CD14-positive monocyte (primary cell): ENCODE results near the gene EGR2. TPM values are rescaled to one million over a fixed set of nuclear protein-coding genes. Genes with fewer than 3 reads are reported as not detected.

Source experiments
- DNase-seq, 3 donors: peaks; one replicate each; pipeline ENCODE4 v3.0.0-alpha.2; 2011 to 2022
- H2AFZ ChIP-seq: 2 replicates; pipeline ENCODE4 v1.6.0; 2012; ENCODE audit warnings: mild to moderate bottlenecking, low read depth, low read length, inconsistent platforms; ENCODE audit not compliant: insufficient read depth, poor library complexity, severe bottlenecking
- H3K27ac ChIP-seq, 2 donors: 1 replicate in 1 of 2; 2 replicates in 1 of 2; pipeline ENCODE4 v1.5.1; 2012 to 2013; ENCODE audit warnings: low read length in 2 of 2, control low read depth in 1 of 2, inconsistent platforms in 1 of 2, low read depth in 1 of 2, mild to moderate bottlenecking in 1 of 2
- H3K27me3 ChIP-seq, 2 donors: one replicate each; pipeline versions ENCODE4 v1.6.0 to v1.6.1; 2011 to 2013; ENCODE audit warnings: low read length in 2 of 2; ENCODE audit not compliant: control insufficient read depth in 2 of 2, insufficient read depth in 2 of 2
- H3K36me3 ChIP-seq, 2 donors: replicated peaks in 1 of 2; 1 replicate in 1 of 2; 2 replicates in 1 of 2; pipeline versions ENCODE4 v1.5.1 to v1.6.1; 2012 to 2013; ENCODE audit warnings: low read length in 2 of 2, control low read depth in 1 of 2, inconsistent platforms in 1 of 2, mild to moderate bottlenecking in 1 of 2; ENCODE audit not compliant: insufficient read depth in 2 of 2, control insufficient read depth in 1 of 2
- H3K4me1 ChIP-seq, 2 donors: 1 replicate in 1 of 2; 2 replicates in 1 of 2; pipeline versions ENCODE4 v1.5.1 to v1.6.1; 2012 to 2013; ENCODE audit warnings: low read length in 2 of 2, control low read depth in 1 of 2, inconsistent platforms in 1 of 2, mild to moderate bottlenecking in 1 of 2, moderate library complexity in 1 of 2; ENCODE audit not compliant: insufficient read depth in 2 of 2, control insufficient read depth in 1 of 2
- H3K4me2 ChIP-seq: replicated peaks from 2 replicates; pipeline ENCODE3; 2012; ENCODE audit warnings: low read length, moderate library complexity, mild to moderate bottlenecking; ENCODE audit not compliant: poor library complexity, severe bottlenecking; ENCODE audit errors: extremely low read depth
- H3K4me3 ChIP-seq, 3 experiments: fragments of 200-600 bp in 1 of 3; sonication (generic) in 1 of 3; replicated peaks in 1 of 3; 1 replicate in 2 of 3; 2 replicates in 1 of 3; pipeline ENCODE4 v1.5.1; 2011 to 2013; ENCODE audit warnings: low read length in 3 of 3, mild to moderate bottlenecking in 3 of 3, control low read depth in 2 of 3, low read depth in 2 of 3, inconsistent platforms in 1 of 3, moderate library complexity in 1 of 3
- H3K79me2 ChIP-seq: 2 replicates; pipeline ENCODE4 v1.6.0; 2012; ENCODE audit warnings: mild to moderate bottlenecking, control low read depth, inconsistent platforms, low read length, moderate library complexity; ENCODE audit not compliant: insufficient read depth
- H3K9ac ChIP-seq: 2 replicates; pipeline ENCODE4 v1.6.0; 2017; ENCODE audit warnings: low read length, mild to moderate bottlenecking; ENCODE audit not compliant: insufficient read depth, poor library complexity, severe bottlenecking
- H3K9me3 ChIP-seq, 2 donors: replicated peaks in 1 of 2; 1 replicate in 1 of 2; 2 replicates in 1 of 2; pipeline versions ENCODE4 v1.5.1 to v1.6.1; 2012 to 2013; ENCODE audit warnings: low read length in 2 of 2, control low read depth in 1 of 2; ENCODE audit not compliant: control insufficient read depth in 1 of 2, insufficient read depth in 1 of 2
- H4K20me1 ChIP-seq: 2 replicates; pipeline ENCODE4 v1.6.0; 2012; ENCODE audit warnings: mild to moderate bottlenecking, low read length, control low read depth, moderate library complexity; ENCODE audit not compliant: insufficient read depth
- H3K27ac Mint-ChIP-seq, 7 donors: one replicate each; pipeline ENCODE4 v1.8.0; 2020; ENCODE audit warnings: mild to moderate bottlenecking in 7 of 7, mixed read lengths in 7 of 7, moderate library complexity in 6 of 7, inconsistent platforms in 2 of 7
- H3K27me3 Mint-ChIP-seq, 3 donors: one replicate each; pipeline ENCODE4 v1.8.0; 2021 to 2022; ENCODE audit warnings: low read depth in 3 of 3, mild to moderate bottlenecking in 3 of 3, mixed read lengths in 3 of 3, moderate library complexity in 3 of 3, inconsistent platforms in 1 of 3
- H3K36me3 Mint-ChIP-seq, 2 donors: one replicate each; pipeline ENCODE4 v1.8.0; 2020; ENCODE audit warnings: mixed read lengths in 2 of 2, inconsistent platforms in 1 of 2, mild to moderate bottlenecking in 1 of 2
- H3K4me1 Mint-ChIP-seq: one replicate; pipeline ENCODE4 v1.8.0; 2020; ENCODE audit warnings: mild to moderate bottlenecking, mixed read lengths
- H3K4me3 Mint-ChIP-seq, 2 donors: one replicate each; pipeline ENCODE4 v1.8.0; 2020; ENCODE audit warnings: mild to moderate bottlenecking in 2 of 2, mixed read lengths in 2 of 2, moderate library complexity in 1 of 2
- H3K9me3 Mint-ChIP-seq, 7 donors: one replicate each; pipeline ENCODE4 v1.8.0; 2020 to 2022; ENCODE audit warnings: mixed read lengths in 7 of 7, mild to moderate bottlenecking in 6 of 7, moderate library complexity in 6 of 7, inconsistent platforms in 2 of 7
- CTCF ChIP-seq: fragments of 200-600 bp; IDR thresholded peaks from one replicate; pipeline ENCODE4 v1.8.0; 2022; ENCODE audit warnings: antibody characterized with exemption, mild to moderate bottlenecking
- WGBS: methylation state at CpG from one replicate; pipeline ENCODE4 v1.1.5; 2013; ENCODE audit warnings: missing lambda C conversion rate; ENCODE audit not compliant: insufficient coverage; 5-methylcytosine and 5-hydroxymethylcytosine counted together
- intact Hi-C, 2 donors: fragments of 100-400 bp; cut with micrococcal nuclease; formaldehyde crosslinking; loops; one replicate each; pipeline versions ENCODE4 v1.15.0 to v1.15.1; 2023
- polyA plus RNA-seq, 3 donors: library from polyadenylated mRNA; depleted of rRNA in 1 of 3; unstranded in 2 of 3; stranded (reverse) in 1 of 3; fragments of 300-500 nt in 2 of 3; fragments of >200 nt in 1 of 3; fragmentation: Illumina TruSeq in 2 of 3; gene quantifications; 1 replicate in 2 of 3; 2 replicates in 1 of 3; pipeline ENCODE4 v1.2.3, GENCODE V29; 2012 to 2021

EGR2 gene
- polyA plus RNA-seq, 3 donors: 9.9 to 54.9 (median 10.3) TPM

GRCh38 chr10:62801871-62802270 is 14.3 kb downstream of the EGR2 start:
- H3K9me3 Mint-ChIP-seq: peaks cover 0 to 5% (median 2%) of the 10 kb centered on the region in 7 donors
- H3K9me3 ChIP-seq: no peaks in the 10 kb centered on the region
- no peak for TF ChIP-seq CTCF
- intact Hi-C loops: loop anchor here (5.0 kb wide), 2 partner anchors 40 to 60 kb away; no protein-coding TSS in a partner anchor
- H3K27ac ChIP-seq: no peak overlapping the region
- no peak overlapping the region for H3K4me3 Mint-ChIP-seq
- H3K36me3 ChIP-seq: no peaks in the 10 kb centered on the region
- H3K36me3 Mint-ChIP-seq: peaks cover under 1 to 5% of the 10 kb centered on the region in 2 donors
- WGBS: 71% methylated on average over 1 of the region's 3 CpGs
- no peak overlapping the region for H2AFZ ChIP-seq
- H3K27me3 ChIP-seq: peaks cover 22% of the 10 kb centered on the region in 2 donors
- no peak overlapping the region for H3K4me2 ChIP-seq
- no peak overlapping the region for H3K4me3 ChIP-seq
- H3K27me3 Mint-ChIP-seq: peaks cover 6 to 19% (median 11%) of the 10 kb centered on the region in 3 donors
- H3K4me1 ChIP-seq: peaks cover 20 to 25% of the 10 kb centered on the region in 2 donors
- H3K27ac Mint-ChIP-seq: no peak overlapping the region
- peaks cover 19% of the 10 kb centered on the region for H3K4me1 Mint-ChIP-seq
- peaks cover 12% of the 10 kb centered on the region for H4K20me1 ChIP-seq
- H3K79me2 ChIP-seq: peaks cover 21% of the 10 kb centered on the region
- no peak overlapping the region for H3K9ac ChIP-seq
- DNase-seq: no peak

- Mint-ChIP-seq H3K4me1 (no peaks in the 10 kb centered on the region), H3K36me3 (no peaks in the 10 kb centered on the region), H3K9me3 (peaks cover 0 to 2% (median 0%) of the 10 kb centered on the region in 7 donors), H3K4me3 (peak overlapping the region in 1 of 2 donors; percentile 8), H3K27ac (no peak overlapping the region), H3K27me3 (peaks cover 12 to 33% (median 17%) of the 10 kb centered on the region in 3 donors)
- Histone ChIP-seq H3K9me3 (no peaks in the 10 kb centered on the region), H3K4me3 (no peak overlapping the region), H4K20me1 (no peaks in the 10 kb centered on the region), H3K4me2 (no peak overlapping the region), H2AFZ (no peak overlapping the region), H3K27ac (no peak overlapping the region), H3K27me3 (peaks cover 35 to 36% of the 10 kb centered on the region in 2 donors), H3K79me2 (no peaks in the 10 kb centered on the region), H3K4me1 (no peaks in the 10 kb centered on the region), H3K9ac (no peak overlapping the region), H3K36me3 (no peaks in the 10 kb centered on the region)
- TF ChIP-seq CTCF: no peak
- DNase-seq: no peak
- WGBS: no CpG with 5 or more reads among the region's 3 CpGs
- intact Hi-C loops: loop anchor here in 1 of 2 donors (10.0 kb wide), 1 partner anchor 102 kb away; no protein-coding TSS in a partner anchor
Observed at GRCh38 chr10:62796896-62797295, 19.3 kb downstream of the EGR2 start.
